ENCODE results near the gene ICAM3.
"Not testable (repeated sequence)": the region's sequence is repeated elsewhere in the genome, so short reads cannot be mapped to it uniquely, and the experiment has no call there.

The ICAM3 gene, protein sequence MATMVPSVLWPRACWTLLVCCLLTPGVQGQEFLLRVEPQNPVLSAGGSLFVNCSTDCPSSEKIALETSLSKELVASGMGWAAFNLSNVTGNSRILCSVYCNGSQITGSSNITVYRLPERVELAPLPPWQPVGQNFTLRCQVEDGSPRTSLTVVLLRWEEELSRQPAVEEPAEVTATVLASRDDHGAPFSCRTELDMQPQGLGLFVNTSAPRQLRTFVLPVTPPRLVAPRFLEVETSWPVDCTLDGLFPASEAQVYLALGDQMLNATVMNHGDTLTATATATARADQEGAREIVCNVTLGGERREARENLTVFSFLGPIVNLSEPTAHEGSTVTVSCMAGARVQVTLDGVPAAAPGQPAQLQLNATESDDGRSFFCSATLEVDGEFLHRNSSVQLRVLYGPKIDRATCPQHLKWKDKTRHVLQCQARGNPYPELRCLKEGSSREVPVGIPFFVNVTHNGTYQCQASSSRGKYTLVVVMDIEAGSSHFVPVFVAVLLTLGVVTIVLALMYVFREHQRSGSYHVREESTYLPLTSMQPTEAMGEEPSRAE

DNA sequence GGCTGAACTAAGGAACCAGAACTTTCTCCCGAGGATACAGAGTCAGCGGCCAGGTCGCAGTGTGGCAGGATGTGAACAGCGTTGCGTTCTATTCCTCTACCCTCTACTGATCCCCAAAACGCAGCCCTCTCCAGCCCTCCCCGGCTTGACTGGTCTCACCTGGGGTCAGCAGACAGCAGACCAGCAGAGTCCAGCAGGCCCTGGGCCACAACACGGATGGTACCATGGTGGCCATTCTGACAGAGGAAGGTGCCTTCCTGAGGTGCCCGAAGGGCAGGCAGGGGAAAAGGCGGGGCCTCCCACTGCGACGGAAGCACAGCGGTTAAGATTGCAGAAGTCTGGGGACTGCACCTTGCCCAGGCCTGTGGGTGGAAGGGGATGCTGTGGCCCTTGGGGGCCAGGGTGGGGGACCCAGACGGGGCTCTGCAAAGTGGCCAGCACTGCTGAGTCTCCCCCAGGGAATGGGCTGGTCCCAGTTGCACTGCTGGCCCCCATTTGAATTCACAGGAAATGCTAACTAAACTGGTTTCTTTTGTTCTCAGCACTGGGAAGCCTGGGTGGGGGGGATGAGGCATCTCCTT, at the start of gene ICAM3:
Gene ICAM3, minus strand, starts transcription at position 245 of the 581 bp plus-strand sequence. Its CDS starts 10 bp downstream, at position 235.
- DNase-seq: peak; percentile 19

GRCh38 chr19:10388957-10389356, 49.5 kb upstream of the ICAM3 start:
- DNase-seq: peak; percentile 88

DNA sequence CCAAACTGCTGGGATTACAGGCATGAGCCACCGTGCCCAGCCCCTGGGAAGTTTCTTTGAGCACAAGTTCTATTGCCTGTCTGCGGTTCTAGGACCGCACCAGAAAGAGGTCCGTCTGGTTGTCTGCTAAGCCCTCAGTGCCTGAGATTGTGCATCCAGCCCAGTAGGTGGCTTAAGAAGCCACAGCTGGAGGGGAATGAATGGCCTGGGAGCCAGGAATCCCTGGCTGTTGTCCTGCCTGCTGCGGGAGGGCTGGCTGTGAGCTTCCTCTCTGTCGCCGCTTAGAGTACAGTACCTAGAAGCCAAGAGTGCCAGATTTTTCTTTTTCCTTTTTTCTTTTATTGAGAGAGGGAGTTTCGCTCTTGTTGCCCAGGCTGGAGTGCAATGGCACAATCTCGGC, 45.2 kb upstream of the ICAM3 start:
- no peak for DNase-seq

- not testable (repeated sequence) for DNase-seq
Observed at GRCh38 chr19:10383223-10383499, 43.7 kb upstream of the ICAM3 start.

GRCh38 chr19:10380313-10381102, 41.1 kb upstream of the ICAM3 start, which contains the start of gene TYK2:
Gene TYK2, minus strand, starts transcription at chr19:10380572. Its CDS starts 2,166 bp downstream, at chr19:10378406.
- DNase-seq: peak; percentile 98

GRCh38 chr19:10379880-10380312, 40.5 kb upstream of the ICAM3 start:
- DNase-seq: no peak

GRCh38 chr19:10378124-10378523, 38.7 kb upstream of the ICAM3 start:
- peak; percentile 11 for DNase-seq

GRCh38 chr19:10377140-10377640, 37.8 kb upstream of the ICAM3 start:
- DNase-seq: not testable (repeated sequence)

- DNase-seq: peak; percentile 41
Observed at GRCh38 chr19:10374931-10375330, 35.5 kb upstream of the ICAM3 start.

GRCh38 chr19:10372690-10373089, 33.3 kb upstream of the ICAM3 start:
- peak; percentile 76 for DNase-seq

DNA sequence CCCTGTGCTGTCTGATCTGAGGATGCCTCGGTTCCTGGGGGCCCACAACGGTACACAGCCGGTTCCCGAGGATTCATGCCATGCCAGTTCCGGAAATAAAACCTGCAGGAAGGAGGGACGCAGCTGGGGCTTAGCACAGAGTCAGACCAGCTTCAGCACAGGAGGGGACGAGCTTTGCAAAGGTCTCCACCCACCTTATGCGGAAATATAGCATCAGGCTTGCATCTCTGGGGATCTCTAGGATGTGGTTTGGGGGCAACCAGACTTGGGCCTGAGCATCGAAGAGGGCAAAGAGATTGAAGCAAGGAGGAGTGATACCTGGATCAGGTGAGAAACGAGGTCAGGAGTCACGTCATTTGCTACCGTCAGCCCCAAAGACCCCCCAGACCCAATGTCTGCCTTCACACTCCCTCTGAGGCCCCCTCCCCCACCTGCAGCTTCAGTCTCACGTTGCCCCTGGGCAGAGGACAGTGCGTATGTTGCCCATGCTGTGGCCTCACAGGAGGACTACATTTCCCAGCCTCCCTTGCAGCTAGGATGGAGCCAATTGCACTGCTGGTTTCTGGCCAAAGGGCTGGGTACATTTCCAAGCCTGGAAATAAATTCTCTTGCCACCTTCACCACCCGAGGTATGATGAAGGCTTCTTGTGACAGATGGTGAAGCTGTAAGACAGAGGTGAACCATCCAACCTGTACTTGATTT, 28.8 kb upstream of the ICAM3 start:
- DNase-seq: no peak

- DNase-seq: not testable (repeated sequence)
Observed at GRCh38 chr19:10366950-10367512, 27.6 kb upstream of the ICAM3 start.

DNA sequence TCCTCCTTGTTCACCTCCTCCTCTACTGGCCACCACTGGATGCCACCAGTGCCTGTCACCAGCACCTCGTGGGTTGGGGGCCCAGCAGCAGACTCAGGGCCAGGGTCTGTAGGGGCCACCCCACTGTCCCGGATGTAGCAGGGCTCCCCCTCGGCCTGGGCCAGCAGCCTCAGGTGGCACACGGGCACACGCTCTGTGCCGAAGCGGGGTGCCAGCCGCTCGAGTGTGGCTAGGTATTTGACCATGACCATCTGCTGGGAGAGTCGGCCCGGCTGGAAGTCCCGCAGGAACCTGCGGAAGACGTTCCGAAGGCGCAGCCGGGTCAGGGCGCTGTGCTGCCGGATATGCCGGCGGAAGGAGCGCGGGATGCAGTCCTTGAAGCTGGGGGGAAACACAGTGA, 26.1 kb upstream of the ICAM3 start:
- no peak for DNase-seq

- DNase-seq: no peak
Observed at GRCh38 chr19:10364644-10365043, 25.2 kb upstream of the ICAM3 start.

GRCh38 chr19:10363789-10364281, 24.4 kb upstream of the ICAM3 start:
- DNase-seq: no peak

DNA sequence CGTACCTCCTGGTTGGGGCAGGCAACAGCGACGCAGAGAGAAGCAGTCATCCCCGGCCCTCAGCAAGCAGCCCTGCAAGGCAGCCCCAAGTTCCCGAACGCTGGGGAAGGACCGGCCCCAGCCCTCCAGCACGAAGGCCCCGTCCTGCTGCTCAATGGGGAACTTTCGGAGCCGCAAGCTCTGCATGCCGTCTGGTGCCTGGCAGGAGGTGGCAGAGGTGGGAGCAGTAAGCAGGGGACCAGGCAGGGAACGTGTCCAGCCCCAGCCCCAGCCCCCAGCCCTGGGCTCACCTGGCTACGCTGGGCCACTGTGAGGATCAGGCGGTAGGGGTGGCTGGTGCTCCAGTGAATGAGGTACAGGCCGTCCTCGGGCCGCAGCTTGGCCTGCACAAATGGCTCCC, 22.8 kb upstream of the ICAM3 start:
- DNase-seq: no peak

DNA sequence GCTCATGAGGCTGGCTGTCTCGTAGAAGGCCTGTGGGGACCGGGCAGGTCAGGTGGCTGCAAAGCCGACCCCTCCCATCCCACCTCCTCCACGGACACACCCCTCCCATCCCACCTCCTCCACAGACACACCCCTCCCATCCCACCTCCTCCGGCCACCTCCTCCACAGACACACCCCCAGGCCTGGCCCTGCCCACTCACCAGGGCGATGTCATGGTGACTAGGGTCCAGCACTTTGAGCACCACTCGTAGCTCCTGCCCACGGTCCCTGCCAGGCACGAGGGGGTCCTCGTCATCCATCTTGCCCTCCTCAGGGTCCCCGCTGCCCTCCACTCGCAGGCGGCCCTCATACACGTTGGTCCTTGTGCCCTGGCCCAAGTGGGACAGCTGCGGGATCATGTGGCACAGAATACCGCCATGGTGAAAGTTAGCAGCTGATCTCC, 22.2 kb upstream of the ICAM3 start:
- no peak for DNase-seq

- DNase-seq: no peak
Observed at GRCh38 chr19:10356431-10356830, 17.0 kb upstream of the ICAM3 start.

- no peak for DNase-seq
Observed at GRCh38 chr19:10353793-10354391, 14.5 kb upstream of the ICAM3 start.

DNA sequence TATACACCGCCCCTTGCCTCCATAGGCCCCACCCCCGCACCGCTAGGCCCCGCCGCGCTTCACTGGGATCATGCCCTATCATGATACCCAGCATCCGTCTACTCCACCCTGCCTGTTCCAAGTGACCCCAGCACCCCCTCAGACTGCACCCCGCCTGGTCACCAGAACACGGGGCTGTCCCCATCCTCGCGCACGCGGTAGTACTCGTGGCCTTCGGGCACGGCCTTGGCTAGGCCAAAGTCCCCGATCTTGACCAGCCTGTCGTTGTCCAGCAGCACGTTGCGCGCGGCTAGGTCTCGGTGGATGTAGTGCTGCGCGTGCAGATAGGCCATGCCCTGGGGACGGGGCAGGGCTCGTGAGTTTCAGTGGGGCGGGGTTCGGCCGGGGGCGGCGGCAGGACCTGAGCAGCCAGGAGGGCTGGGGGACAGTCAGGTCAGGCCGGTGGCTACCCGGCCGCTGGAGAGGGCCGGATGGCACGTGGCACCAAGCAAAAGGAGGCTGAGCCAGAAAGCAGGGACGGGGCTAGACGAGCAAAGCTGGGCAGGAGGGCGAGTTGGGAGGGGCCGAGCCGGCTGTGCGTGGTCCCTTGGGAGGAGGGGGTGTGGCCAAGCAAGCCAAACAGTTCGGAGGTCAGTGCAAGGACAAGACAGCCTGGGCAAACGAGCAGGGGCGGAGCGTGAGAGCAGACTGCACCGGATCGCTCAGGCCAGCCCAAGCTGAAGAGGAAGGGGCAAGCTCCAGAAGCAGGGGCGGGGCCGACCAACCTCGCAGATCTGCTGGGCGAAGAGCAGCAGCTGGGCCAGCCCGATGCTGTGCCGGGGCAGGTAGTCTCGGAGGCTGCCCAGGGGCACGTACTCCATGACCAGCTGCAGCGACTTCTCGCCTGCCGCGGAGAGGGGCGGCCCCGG, 13.6 kb upstream of the ICAM3 start:
- no peak for DNase-seq
